ENCODE data around the gene C8A.

C8A gene

GRCh38 chr1:56929492-56929891, 74.9 kb downstream of the C8A start:
- DNase-seq: no peak

DNA sequence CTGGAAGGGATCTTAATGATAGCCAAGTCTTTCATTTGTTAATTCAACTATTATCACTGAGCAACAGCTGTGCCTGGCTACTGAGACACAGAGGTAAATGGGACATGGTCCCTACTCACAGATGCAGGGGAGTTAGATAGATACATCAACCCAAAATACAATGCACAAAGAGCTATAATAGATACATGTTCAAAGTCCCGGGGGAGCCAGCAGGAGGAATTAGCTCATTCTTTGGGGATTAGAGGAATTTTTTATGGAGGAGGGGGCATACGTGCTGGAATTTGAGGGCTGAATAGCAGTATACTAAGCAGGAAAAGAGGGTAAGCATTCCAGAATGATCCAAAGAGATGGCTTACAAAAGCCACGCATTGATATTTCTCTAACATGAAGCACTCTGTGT, 76.6 kb downstream of the C8A start:
- DNase-seq: no peak

GRCh38 chr1:56931686-56932085, 77.1 kb downstream of the C8A start:
- no peak for DNase-seq

DNA sequence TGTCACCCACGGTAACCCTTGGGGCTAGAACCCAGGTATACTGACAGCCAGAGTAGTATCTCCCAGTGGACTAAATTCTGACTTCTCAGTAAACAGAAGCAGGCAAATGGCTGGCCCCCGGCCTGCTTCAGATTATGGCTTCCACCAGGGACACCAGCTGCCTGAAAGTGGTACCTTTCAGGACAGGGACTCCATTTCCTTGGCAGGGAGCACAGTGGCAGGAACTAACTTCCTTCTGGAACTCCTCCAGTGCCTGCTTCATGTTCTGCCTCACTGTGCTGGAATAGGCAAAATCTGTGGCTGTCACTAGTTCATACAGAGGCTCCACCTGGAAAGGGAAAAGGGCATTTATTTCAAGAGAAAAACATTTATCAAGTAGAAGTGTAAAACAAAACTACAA, 78.6 kb downstream of the C8A start:
- DNase-seq: no peak

GRCh38 chr1:56933606-56934005, 79.0 kb downstream of the C8A start:
- no peak for DNase-seq

DNA sequence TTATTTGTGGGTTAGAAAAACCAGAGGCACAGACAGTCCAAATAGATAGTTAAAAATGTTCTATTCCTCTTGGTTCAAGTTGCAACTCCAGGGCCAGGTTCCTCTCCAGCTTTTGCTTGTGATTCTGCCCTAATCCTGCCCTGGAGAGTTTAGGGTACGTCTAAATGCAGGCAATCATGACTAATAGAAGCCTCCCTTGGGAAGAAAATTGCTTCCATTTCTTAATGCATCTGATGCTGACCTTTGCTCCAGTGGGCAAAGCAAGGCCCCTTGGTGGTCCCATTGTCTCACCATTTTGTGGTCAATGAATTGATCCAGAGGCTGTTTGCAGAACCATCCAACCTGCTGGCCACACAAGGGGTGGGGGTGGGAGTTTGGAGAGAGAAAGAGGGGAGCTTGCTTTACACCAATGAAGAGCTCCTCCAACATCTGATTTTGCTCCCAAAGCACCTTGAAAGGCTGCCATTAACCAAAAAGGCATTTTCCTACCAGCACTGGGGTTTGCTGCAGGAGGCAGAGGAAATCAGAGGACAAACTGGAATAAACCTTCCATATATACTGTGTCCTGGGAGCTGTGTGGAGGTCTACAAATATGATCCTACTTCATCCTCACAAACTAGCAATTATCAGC, 79.9 kb downstream of the C8A start:
- no peak for DNase-seq

- no peak for DNase-seq
Observed at GRCh38 chr1:56938646-56939045, 84.0 kb downstream of the C8A start.

- no peak for DNase-seq
Observed at GRCh38 chr1:56939209-56939608, 84.6 kb downstream of the C8A start.

DNA sequence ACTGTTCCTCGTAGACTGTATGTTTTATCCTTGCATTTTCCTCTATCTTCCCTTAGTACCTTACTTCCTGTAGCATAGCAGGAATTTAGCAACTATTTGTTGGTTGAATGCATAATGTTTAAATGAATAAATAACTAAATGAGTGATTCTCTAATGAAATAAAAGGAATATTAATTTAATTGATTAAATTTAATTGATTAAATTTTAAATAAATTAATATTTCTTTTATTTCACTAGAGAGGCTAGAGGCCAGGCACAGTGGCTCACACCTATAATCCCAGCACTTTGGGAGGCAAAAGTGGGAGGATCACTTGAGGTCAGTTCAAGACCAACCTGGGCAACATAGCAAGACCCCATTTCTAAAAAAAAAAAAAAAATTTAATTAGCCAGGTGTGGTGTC, 85.4 kb downstream of the C8A start:
- DNase-seq: no peak

DNA sequence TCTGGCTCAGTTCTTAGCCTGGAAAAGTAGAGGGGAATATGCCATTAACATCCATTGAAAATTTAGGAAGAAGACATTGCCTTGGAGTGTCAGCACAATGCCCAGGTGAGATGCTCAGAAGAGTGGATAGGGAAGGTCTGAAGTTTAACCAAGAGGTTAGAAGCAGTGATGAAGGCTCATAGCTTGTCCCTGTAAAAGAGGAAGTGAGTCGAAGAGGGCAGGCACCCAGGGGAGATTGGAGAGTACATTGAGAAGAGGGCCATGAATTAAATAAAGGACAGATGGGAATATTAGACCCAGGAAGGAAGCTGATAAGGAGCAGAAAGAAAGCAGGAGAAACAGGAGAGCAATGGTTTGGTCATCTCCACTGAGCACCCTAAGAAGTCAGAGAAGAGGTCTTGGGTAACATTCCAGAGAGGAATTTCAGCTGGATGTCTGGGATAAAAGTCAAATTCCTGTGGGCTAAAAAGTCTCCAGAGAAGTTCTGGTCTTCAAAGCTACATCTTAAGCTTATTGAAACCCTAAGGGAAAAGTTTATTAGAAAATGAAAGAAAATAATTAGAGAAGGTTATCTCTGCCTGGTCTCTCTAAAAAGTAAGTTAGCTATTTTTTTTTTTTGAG, 93.9 kb downstream of the C8A start:
- DNase-seq: no peak

- DNase-seq: no peak
Observed at GRCh38 chr1:56952501-56952900, 97.9 kb downstream of the C8A start.

DNA sequence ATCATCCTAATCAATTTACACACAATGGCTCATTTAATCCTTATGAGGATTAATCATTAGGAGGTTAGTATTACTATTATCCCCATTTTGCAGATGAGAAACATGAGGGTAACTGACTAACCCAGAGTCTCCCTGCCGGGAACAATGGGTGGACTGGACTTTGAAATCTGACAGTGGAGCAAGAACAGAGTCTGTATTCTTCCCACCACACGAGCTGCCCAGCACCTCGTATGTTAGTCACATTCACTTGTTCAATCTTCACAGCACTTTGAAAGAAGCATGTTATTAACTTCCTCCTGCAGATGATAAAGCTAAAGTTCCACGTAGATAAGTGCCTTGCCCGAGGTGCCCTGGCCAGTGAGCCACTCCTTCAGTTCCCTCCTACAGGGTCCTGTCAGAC, 98.8 kb downstream of the C8A start:
- no peak for DNase-seq

GRCh38 chr1:56954664-56955063, 100.1 kb downstream of the C8A start:
- DNase-seq: no peak

GRCh38 chr1:56957931-56958330, 103.3 kb downstream of the C8A start:
- DNase-seq: no peak

DNA sequence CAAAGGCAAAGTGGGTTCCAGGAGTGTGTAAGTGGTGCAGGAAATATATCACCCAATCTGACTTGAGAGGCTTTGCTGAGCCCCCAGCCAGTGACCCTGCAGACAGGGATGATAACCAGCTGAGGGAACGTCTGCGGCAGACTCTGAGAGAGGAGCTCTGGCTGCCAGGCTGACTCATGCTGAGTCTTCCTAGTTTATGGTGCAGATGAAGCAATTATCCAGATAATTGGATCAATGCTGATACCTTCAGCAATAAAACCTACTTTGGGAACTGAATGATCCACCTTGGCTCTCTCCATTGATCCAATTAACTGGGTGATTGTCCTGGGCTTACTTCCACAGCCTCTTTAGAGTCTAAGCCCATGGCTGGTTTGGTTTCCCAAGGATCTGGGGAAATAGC, 103.9 kb downstream of the C8A start:
- DNase-seq: no peak

GRCh38 chr1:56961426-56961825, 106.8 kb downstream of the C8A start:
- no peak for DNase-seq

- DNase-seq: peak; percentile 15
Observed at GRCh38 chr1:56963667-56964066, 109.1 kb downstream of the C8A start.

GRCh38 chr1:56964349-56965017, 109.9 kb downstream of the C8A start:
- no peak for DNase-seq

DNA sequence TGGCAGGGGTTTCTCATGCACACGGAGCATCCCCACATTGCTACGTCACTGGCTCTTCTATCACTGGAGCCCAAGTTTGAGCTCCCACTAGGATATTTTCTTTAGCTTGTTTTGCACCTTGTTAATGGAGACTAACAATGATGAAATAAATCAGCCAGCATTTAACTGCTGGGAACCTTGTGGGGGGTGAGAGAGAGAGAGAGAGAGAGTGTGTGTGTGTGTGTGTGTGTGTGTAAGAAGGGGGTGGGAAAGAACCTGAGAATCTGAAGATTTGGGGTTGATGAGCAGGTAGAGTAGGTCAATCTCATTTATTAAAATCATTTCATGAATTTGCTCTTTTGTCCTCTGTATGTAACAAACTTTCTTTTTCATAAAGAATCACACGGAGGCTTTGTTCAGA, 110.6 kb downstream of the C8A start:
- no peak for DNase-seq

GRCh38 chr1:56965916-56966697, 111.5 kb downstream of the C8A start, which contains the start of gene C8B:
C8B (minus strand) TSS chr1:56966015; CDS start chr1:56965948, 67 bp downstream.
- no peak for DNase-seq

- DNase-seq: no peak
Observed at GRCh38 chr1:56966698-56966999, 112.1 kb downstream of the C8A start.

DNA sequence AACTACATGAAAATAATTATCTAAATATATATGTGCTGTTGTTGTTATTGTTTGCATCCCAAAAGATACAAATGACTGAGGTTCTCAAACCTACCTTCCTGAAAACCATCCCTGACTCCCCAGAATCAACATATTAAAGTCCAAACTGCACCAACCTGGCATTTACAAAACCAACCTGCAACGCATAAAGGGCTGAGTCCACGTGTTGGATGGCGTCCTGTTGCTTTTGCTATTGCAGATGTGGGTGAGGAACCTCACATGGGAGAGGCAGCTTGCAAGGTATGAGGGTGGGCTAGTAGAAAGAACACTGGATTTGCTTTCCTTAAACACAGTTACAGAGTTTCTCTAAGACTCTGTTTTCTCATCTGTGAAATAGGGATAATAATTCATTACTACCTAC, 112.8 kb downstream of the C8A start:
- no peak for DNase-seq

All from NCI-H2107 (cell line).